Lung microvascular endothelial cell (primary cell): ENCODE measurements around the gene OR10K1. TPM values are rescaled to one million over a fixed set of nuclear protein-coding genes. Genes with fewer than 3 reads are reported as not detected.
A peak's percentile ranks its signal among the peaks of the same experiment; 100 is the strongest.
"Not testable (repeated sequence)": the region's sequence is repeated elsewhere in the genome, so short reads cannot be mapped to it uniquely, and the experiment has no call there.

Source experiments
- DNase-seq, 2 donors: peaks; one replicate each; pipeline versions ENCODE4 v3.0.0 to v3.0.0-alpha.2; 2010; ENCODE audit warnings: low read depth in 2 of 2
- total RNA-seq: library from RNA; depleted of rRNA; stranded (reverse); fragments of >200 nt; gene quantifications from 2 replicates; pipeline ENCODE4 v1.2.1, GENCODE V29; 2014

OR10K1 gene, protein sequence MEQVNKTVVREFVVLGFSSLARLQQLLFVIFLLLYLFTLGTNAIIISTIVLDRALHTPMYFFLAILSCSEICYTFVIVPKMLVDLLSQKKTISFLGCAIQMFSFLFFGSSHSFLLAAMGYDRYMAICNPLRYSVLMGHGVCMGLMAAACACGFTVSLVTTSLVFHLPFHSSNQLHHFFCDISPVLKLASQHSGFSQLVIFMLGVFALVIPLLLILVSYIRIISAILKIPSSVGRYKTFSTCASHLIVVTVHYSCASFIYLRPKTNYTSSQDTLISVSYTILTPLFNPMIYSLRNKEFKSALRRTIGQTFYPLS
- not detected in 2 replicates for total RNA-seq

DNA sequence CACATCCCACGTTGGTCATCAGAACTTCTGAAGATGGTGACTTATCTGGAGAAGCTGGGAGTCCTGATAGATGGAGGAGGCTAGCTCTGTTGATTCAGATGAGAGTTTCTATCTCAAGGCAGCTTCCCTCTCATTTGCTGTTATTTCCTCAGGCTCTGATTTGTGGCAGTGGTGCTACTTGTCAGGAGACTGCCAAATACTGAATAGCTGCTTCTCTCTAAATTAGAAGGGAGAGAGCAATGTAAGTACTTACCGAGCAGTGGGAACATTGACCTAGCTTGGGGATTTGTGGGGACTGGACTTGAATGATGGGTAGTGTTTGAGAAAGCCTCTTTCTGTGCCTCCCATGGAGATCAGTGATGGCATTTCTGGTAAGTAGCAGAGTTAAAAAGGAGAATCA lies at the start of gene OR10K1:
Gene OR10K1 (plus strand): TSS at position 301 of the 400 bp plus-strand sequence. CDS start 3,728 bp downstream, outside the sequence.
- no peak for DNase-seq

DNA sequence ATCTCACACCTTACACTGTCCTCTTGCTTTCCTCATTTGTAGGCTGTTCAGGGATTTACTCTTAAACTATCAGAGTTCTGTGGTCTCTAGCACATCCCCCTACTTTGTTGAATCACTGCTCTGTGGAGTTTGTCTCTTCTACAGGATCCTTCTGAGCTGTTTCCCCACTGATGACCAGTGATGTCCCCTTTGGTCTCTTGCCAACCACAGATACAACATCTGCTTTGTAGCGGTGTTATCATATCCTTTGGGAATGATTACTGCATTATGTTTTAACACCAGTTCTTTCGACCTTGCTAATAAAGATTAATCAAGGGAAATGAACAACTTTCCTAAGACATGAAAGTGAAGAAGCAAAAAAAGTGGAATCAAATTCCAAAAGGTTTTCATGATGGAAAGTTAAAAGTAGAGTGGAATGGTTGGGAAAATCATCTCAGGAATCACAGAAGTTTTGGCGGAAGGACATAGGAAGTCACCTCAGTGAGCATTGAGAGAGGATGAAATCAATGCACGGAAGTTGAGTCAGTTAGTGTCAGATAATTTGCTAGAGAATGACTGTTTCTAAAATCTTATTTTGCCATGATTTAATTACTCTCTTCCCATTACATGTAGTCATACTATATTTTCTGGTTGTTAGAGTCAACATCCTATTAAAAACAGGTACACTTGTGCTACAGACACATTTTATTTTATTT lies 46.8 kb upstream of the OR10K1 start:
- DNase-seq: peak in 1 of 2 donors; percentile 76

GRCh38 chr1:158417586-158417985 lies 44.0 kb upstream of the OR10K1 start:
- DNase-seq: peak in 1 of 2 donors; percentile 14

DNA sequence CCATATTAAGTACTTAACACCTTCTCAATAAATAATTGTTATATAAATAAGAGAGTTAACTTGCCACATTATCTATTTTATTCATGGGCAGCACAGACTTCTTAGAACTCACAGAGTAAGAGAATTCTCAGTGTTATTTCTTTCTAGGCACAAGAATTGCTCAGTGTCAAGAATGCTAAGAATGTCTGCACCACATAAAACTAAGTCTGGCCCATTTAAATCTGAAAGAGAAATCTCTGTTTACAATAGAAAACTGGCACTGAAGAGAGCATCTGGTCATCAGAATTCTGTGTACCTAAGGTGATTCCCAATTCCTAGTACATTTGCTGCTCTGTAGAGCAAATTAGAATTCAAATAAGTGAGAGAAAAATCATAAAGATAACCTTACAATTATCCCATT lies 39.4 kb upstream of the OR10K1 start:
- DNase-seq: no peak

DNA sequence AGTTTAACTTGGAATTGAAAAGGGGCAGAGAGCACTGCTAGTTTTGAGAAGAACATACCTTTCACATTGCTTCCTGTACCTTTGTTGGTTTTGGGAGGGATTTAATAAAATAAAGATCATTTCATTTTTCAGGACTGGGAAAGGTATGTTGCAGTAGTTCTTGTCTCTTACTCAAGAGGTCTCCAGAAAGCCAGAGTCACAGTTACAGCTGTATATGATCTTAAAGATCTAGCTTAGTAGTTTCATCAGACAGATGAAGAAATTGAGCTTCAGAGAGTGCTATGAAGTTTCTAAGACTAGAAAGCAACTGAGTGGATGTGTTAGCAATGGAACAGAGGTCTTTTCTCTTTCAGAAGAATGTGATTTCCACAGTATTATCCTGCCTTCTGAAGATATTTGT lies 36.6 kb upstream of the OR10K1 start:
- DNase-seq: no peak

DNA sequence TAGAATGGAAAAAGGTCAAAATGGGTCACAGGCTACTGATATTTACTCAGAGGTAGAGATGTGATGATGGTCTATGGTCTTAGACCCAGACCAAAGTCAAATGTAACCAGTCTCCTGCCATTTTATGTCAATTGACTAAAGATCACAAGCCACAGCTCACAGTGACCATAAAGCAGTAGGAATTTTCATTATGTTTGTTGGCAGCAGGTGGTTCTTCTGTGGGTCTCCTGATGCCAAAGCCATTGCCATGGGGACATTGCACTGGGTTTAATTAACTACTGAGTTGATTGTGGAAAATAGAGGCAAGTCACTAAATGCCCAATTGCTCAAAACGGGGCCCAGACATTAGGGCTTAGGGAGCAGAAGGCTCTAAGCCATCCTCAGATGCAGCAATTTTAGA lies 35.5 kb upstream of the OR10K1 start, which contains the start of gene OR10K2:
Gene OR10K2 (minus strand): TSS at position 101 of the 400 bp plus-strand sequence. CDS start 5,371 bp downstream, outside the sequence.
- DNase-seq: no peak

GRCh38 chr1:158430163-158430562 lies 31.5 kb upstream of the OR10K1 start:
- not testable (repeated sequence) for DNase-seq

- DNase-seq: no peak
These were observed 26.9 kb upstream of the OR10K1 start for GRCh38 chr1:158434741-158435140.

DNA sequence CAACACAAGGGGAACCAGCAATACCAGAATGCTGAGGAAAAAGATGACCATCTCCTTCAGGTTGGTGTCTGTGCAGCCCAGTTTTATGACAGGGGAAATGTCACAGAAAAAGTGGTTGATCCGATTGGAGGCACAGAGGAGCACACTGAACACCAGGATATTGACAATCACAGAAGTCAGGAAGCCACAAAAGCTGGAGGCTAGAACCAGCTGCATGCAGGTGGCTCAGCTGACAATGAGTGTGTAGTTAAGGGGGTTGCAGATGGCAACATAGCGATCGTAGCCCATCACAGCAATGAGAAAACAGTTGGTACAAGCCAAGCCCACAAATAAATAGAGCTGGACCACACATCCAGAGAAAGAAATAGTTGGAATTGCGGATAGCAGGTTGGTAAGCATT lies 16.3 kb upstream of the OR10K1 start:
- no peak for DNase-seq

GRCh38 chr1:158454537-158454936 lies 7.1 kb upstream of the OR10K1 start:
- DNase-seq: no peak

GRCh38 chr1:158457246-158457645 lies 4.4 kb upstream of the OR10K1 start:
- no peak for DNase-seq

- no peak for DNase-seq
These were observed 3.4 kb upstream of the OR10K1 start for GRCh38 chr1:158458263-158458662.

DNA sequence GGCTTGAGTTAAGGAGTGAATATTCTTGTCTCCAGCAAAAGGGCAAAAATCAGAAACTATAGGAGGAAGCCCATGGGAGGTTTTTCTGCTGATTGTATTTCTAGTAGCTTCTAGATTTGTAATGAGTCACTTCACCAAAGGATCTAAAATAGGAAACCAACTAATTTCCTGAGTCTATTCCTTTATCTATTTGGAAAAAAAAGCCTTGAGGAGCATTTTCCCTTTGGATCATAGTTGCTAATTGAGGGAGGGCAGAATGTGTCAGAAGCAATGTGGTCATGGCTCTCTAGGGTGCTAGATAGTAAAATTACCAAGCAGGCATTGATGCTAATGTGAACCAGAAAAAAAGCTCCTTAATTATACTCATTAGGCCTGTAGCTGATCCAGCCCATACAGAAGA lies 10.3 kb downstream of the OR10K1 start, which contains the start of gene OR10R2:
Gene OR10R2 (plus strand): TSS at position 301 of the 400 bp plus-strand sequence. CDS start 106 bp downstream, outside the sequence.
- DNase-seq: no peak

DNA sequence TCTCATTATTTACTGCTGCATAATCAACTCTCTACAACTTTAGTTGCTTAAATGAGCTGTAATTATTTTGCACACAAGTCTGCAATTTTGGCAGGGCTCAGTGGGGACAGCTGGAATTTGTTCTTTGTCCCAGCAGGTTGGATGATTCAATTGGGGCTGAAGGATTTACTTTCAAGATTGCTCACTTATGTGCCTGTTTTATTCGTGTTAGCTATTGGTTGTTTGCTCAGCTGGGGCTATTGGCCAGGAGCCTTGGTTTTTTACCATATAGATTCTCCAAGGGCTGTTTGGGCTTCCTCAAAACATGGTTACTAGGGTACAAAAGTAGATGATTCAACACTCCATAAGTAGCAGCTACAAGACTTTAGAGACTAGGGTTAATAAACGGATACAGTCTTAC lies 23.8 kb downstream of the OR10K1 start:
- DNase-seq: no peak

- DNase-seq: no peak
These were observed 29.7 kb downstream of the OR10K1 start for GRCh38 chr1:158491316-158491715.

DNA sequence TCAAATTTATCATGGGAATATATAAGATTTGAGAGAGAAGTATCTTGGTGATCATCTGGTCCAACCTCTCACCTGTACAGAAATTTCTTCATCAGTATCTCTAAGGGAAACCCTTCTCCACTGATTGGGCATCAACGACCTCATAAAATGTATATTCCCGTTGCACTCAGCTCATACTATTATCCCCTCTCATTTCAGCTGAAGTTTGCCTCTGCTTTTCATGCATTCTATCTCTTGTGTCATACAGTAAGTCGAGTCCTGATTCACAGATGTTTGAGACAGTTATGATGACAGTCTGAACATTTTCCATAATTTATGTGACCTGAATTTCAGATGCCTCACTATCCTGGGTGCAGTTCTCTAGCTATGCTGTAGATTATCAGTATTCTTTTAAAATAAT lies 31.4 kb downstream of the OR10K1 start:
- DNase-seq: no peak

GRCh38 chr1:158494796-158495195 lies 33.2 kb downstream of the OR10K1 start:
- DNase-seq: no peak

- DNase-seq: peak; percentile 16 to 61
These were observed 34.7 kb downstream of the OR10K1 start for GRCh38 chr1:158496374-158496773.

DNA sequence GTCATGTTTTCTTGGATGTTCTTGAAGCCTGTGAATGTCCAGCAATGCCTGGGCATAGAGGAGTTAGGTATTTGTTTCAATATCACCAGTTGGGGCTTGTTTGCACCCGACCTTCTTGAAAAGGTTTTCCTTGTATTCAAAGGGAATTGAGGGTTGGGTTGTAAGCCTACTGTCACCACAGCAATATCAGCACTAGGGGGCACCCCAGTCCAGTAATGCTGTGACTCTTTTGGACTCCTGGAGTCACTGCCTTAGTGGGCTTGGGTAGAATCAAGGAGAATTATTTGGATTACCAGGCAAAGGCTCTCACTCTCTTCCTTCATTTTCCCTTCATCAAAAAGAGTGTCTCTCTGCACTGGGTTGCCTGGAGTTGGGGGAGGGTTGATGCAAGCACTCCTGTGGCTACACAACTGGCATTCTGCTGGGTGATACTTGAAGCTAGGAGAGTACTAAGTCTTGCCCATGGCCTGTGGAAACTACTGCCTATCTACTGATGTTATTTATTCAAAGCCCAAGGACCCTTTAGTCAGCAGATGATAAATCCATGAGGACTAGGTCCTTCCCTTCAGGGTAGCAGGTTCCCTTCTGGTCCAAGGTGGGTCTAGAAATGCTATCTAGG lies 44.8 kb downstream of the OR10K1 start:
- DNase-seq: peak; percentile 56 to 67

- DNase-seq: no peak
These were observed 45.9 kb downstream of the OR10K1 start for GRCh38 chr1:158507511-158507910.

GRCh38 chr1:158509471-158510156 lies 48.0 kb downstream of the OR10K1 start:
- DNase-seq: peak in 1 of 2 donors; percentile 3

- DNase-seq: no peak
These were observed 55.3 kb downstream of the OR10K1 start for GRCh38 chr1:158516966-158517365.
